Adrenal gland (tissue), 12 donors: ENCODE measurements around the gene G6PC2. TPM values are rescaled to one million over a fixed set of nuclear protein-coding genes. Genes with fewer than 3 reads are reported as not detected.

Experiments
- DNase-seq, 7 donors: peaks; one replicate each; pipeline ENCODE4 v3.0.0-alpha.2; 2019 to 2020
- H3K27ac ChIP-seq, 5 donors: fragments of 200-600 bp; sonication (generic) in 4 of 5; 1 replicate in 3 of 5; 2 replicates in 2 of 5; pipeline versions ENCODE4 v1.5.1 to v1.8.0; 2016 to 2020; ENCODE audit warnings: mild to moderate bottlenecking in 1 of 5
- H3K27me3 ChIP-seq: fragments of 200-600 bp; 2 replicates; pipeline ENCODE4 v1.8.0; 2021
- H3K36me3 ChIP-seq, 2 donors: fragments of 200-600 bp; replicated peaks in 1 of 2; 1 replicate in 1 of 2; 2 replicates in 1 of 2; pipeline versions ENCODE4 v1.5.1 to v1.8.0; 2018 to 2022
- H3K4me1 ChIP-seq, 2 donors: fragments of 200-600 bp; replicated peaks in 1 of 2; 1 replicate in 1 of 2; 2 replicates in 1 of 2; pipeline versions ENCODE4 v1.5.1 to v1.8.0; 2018 to 2021
- H3K4me3 ChIP-seq, 4 donors: fragments of 200-600 bp; sonication (generic) in 3 of 4; one replicate each; pipeline ENCODE4 v1.5.1; 2016 to 2018
- H3K9me3 ChIP-seq, 3 donors: fragments of 200-600 bp; sonication (generic) in 1 of 3; replicated peaks in 1 of 3; 1 replicate in 2 of 3; 2 replicates in 1 of 3; pipeline versions ENCODE4 v1.5.1 to v1.8.0; 2016 to 2021
- POLR2A ChIP-seq, 2 donors: fragments of 450-650 bp; IDR thresholded peaks; one replicate each; pipeline ENCODE4 v1.6.1; 2017; ENCODE audit warnings: antibody characterized with exemption in 2 of 2, mild to moderate bottlenecking in 2 of 2, moderate library complexity in 1 of 2
- WGBS, 4 donors: extraction: QIAGEN DNeasy Blood & Tissue Kit in 2 of 4; methylation state at CpG; one replicate each; pipeline versions ENCODE4 v1.1.5 to v1.1.7; 2013 to 2017; 5-methylcytosine and 5-hydroxymethylcytosine counted together
- intact Hi-C, 2 donors: fragments of 100-400 bp; cut with DNase I; formaldehyde crosslinking; loops; one replicate each; pipeline versions ENCODE4 v1.14.1 to v1.15.0; 2022 to 2023
- polyA plus RNA-seq, 3 donors: library from polyadenylated mRNA; stranded (reverse); fragments of 200-250 nt in 2 of 3; fragments of 350-450 nt in 1 of 3; fragmentation: Illumina TruSeq in 1 of 3; extraction: RNeasy Lipid Tissue Mini Kit (QIAGEN cat#74804) in 1 of 3; gene quantifications; one replicate each; pipeline ENCODE4 v1.2.3, GENCODE V29; 2013 to 2014
- total RNA-seq, 9 donors: library from RNA; depleted of rRNA in 4 of 9; stranded (reverse); fragments of >200 nt in 4 of 9; fragments of 120-200 nt in 1 of 9; fragmentation: NEBNext Ultra II Directional in 1 of 9; extraction: Animal tissue kit (Norgen Biotek cat#: 25700) in 1 of 9; gene quantifications; one replicate each; pipeline versions ENCODE4 v1.1.0 to v1.2.4, GENCODE V29; 2013 to 2023
- TF ChIP-seq, protein P1 (sequence below), 6 experiments: fragments of 450-650 bp in 4 of 6; fragments of 200-600 bp in 2 of 6; sonication (generic) in 1 of 6; IDR thresholded peaks; 1 replicate in 5 of 6; 2 replicates in 1 of 6; pipeline versions ENCODE4 v1.5.1 to v1.8.0; 2016 to 2021; ENCODE audit warnings: antibody characterized with exemption in 6 of 6, mild to moderate bottlenecking in 2 of 6, moderate library complexity in 1 of 6
- donor health status: healthy with polysubstance abuse.
- donor health status: Bipolar disorder and iron deficiency.
- donor health status: DM: yes; HTN: yes; CAD: no.
- donor health status: DM: no; HTN: no; CAD: no.
- donor health status: DM: no; HTN: no; CAD: no.
- donor health status: DM: yes; HTN: yes; CAD: no.

The G6PC2 gene
- total and polyA plus RNA-seq, 12 donors = 0.06 to 0.17 TPM; not detected in 10

GRCh38 chr2:168907940-168908662 is 7.0 kb downstream of the G6PC2 start:
- Histone ChIP-seq H3K27ac (no peak overlapping the region), H3K36me3 (no peaks in the 10 kb centered on the region), H3K9me3 (no peaks in the 10 kb centered on the region), H3K4me1 (no peaks in the 10 kb centered on the region), H3K4me3 (no peak overlapping the region), H3K27me3 (no peaks in the 10 kb centered on the region)
- intact Hi-C loops = no loop called here
- DNase-seq = no peak
- no peak for TF ChIP-seq POLR2A (IDR thresholded peaks at IDR 0.05)
- TF ChIP-seq, protein P1, sequence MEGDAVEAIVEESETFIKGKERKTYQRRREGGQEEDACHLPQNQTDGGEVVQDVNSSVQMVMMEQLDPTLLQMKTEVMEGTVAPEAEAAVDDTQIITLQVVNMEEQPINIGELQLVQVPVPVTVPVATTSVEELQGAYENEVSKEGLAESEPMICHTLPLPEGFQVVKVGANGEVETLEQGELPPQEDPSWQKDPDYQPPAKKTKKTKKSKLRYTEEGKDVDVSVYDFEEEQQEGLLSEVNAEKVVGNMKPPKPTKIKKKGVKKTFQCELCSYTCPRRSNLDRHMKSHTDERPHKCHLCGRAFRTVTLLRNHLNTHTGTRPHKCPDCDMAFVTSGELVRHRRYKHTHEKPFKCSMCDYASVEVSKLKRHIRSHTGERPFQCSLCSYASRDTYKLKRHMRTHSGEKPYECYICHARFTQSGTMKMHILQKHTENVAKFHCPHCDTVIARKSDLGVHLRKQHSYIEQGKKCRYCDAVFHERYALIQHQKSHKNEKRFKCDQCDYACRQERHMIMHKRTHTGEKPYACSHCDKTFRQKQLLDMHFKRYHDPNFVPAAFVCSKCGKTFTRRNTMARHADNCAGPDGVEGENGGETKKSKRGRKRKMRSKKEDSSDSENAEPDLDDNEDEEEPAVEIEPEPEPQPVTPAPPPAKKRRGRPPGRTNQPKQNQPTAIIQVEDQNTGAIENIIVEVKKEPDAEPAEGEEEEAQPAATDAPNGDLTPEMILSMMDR (IDR thresholded peaks at IDR 0.05) = no peak
- 88 to 92% (median 92%) methylated on average over 8 of the region's 8 CpGs for WGBS, 4 donors

GRCh38 chr2:168910330-168910729 is 9.2 kb downstream of the G6PC2 start:
- H3K27ac ChIP-seq = no peak overlapping the region
- intact Hi-C loops = no loop called here
- no peak for DNase-seq
- TF ChIP-seq, protein P1 (IDR thresholded peaks at IDR 0.05) = no peak
- TF ChIP-seq POLR2A (IDR thresholded peaks at IDR 0.05) = no peak
- WGBS, 4 donors = 71 to 84% (median 78%) methylated on average over 5 of the region's 5 CpGs
- no peaks in the 10 kb centered on the region for H3K36me3 ChIP-seq
- H3K4me1 ChIP-seq = no peaks in the 10 kb centered on the region
- no peak overlapping the region for H3K4me3 ChIP-seq
- no peaks in the 10 kb centered on the region for H3K9me3 ChIP-seq
- no peaks in the 10 kb centered on the region for H3K27me3 ChIP-seq

DNA sequence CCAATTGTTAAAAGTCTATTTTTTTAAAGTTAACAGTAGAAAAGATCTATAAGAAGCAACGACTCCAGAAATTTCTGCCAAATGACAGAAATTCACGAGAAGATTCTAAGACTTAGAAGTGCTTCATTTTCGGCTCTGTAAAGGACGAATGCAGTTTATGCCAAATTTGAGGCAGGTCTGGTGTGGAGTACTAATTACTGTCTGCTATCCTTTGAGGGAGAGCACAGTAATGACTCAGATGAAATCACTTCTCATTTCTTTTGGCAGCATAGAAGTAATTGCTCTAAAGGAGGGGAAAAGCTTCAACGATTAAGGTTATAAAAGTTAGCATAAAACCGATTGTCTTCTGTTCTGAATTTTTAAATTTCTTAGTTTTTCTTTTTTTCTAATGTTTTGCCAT is 11.4 kb downstream of the G6PC2 start:
- Histone ChIP-seq H3K36me3 (no peaks in the 10 kb centered on the region), H3K4me1 (no peaks in the 10 kb centered on the region), H3K4me3 (peak overlapping the region in 1 of 4 donors; percentile 24), H3K9me3 (no peaks in the 10 kb centered on the region), H3K27ac (peak overlapping the region in 1 of 5 donors; percentile 38), H3K27me3 (no peaks in the 10 kb centered on the region)
- DNase-seq = no peak
- 50 to 59% (median 56%) methylated on average over 6 of the region's 6 CpGs for WGBS, 4 donors
- TF ChIP-seq, protein P1 (IDR thresholded peaks at IDR 0.05) = no peak
- no peak for TF ChIP-seq POLR2A (IDR thresholded peaks at IDR 0.05)
- intact Hi-C loops = no loop called here

DNA sequence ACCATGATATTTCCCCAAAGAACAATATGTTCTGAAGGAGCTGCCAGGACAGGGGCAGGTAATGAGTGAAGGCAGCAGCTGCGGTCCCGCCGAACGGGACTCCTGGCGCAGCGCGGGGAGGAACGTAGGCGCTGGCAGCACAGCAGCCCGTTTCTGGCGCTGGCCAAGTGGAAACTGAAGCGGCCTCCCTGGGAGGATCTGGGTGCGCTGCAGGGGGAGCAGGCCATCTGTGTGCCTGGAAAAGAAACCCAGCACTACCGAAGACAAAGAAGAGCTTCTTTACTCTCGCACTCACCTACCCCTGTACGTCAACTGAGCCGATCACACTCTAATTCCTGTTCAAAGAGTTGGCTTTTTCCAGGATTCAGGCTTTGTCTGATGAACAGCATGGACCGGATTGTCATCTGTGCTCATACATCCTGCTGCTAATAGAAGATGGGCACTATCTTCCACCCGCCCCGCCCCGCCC is 11.8 kb downstream of the G6PC2 start:
- Histone ChIP-seq H3K27ac (peak overlapping the region in 1 of 5 donors; percentile 38), H3K9me3 (no peaks in the 10 kb centered on the region), H3K36me3 (no peaks in the 10 kb centered on the region), H3K4me1 (no peaks in the 10 kb centered on the region), H3K4me3 (peak overlapping the region in 1 of 4 donors; percentile 24), H3K27me3 (no peaks in the 10 kb centered on the region)
- TF ChIP-seq, protein P1 (IDR thresholded peaks at IDR 0.05) = no peak
- TF ChIP-seq POLR2A (IDR thresholded peaks at IDR 0.05) = no peak
- intact Hi-C loops = no loop called here
- peak in 5 of 7 donors; percentile 14 to 57 (median 18) for DNase-seq
- 29 to 53% (median 39%) methylated on average over 17 to 21 of the region's 21 CpGs for WGBS, 4 donors
